GM18873 (cell line): Measurements from ENCODE around the gene GDE1.

Experiments used
- ATAC-seq: cut with Tn5 transposase; IDR thresholded peaks from one replicate; pipeline ENCODE4 v1.9.1; 2021; ENCODE audit warnings: mild to moderate bottlenecking, moderate library complexity, moderate number of reproducible peaks; ENCODE audit not compliant: unreplicated experiment, low FRiP score

GDE1 gene

DNA sequence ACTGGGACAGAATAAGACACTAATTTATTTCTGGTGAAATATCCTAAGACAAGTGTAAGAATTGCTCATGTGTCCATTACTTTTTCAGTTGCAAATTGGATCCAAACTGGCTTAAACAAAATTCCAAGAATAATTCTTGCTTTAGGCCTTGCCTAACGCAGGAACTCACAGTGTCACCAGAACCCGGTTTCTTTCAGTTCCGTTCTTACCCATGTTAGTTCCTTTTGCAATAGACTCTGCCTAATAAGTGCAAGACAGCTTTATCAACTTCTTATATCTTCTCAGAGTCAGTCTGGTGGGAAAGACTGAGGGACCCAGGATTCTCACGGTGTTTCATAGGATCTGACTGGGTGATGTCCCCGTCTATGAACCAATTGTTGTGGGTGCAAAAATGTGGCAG, 24.7 kb downstream of the GDE1 start:
- ATAC-seq = no peak

GRCh38 chr16:19490619-19491018, 31.3 kb downstream of the GDE1 start:
- ATAC-seq = no peak

DNA sequence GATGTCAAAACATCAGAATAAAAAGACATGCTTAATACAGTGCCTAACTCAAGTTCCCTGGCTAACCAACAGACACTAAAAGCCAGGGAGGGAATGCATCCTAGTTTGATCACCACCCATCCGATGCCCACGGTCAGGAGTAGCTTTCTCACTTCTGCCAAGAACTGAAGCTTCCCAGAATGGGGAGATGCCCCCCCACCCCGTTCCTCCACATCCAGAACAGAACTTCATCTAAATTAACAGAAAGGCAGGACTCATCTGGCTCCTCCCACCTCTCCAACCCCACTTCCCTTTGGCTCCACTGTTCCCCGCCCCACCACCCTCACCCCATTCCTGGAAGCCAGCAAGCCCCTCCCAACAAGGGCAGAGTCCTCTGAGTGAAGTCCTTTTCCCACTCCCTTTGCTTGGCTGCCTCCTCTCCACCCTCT, 33.7 kb downstream of the GDE1 start:
- ATAC-seq = no peak

- ATAC-seq = no peak
Measured at GRCh38 chr16:19486750-19487325, 35.1 kb downstream of the GDE1 start.

- no peak for ATAC-seq
Measured at GRCh38 chr16:19486051-19486450, 35.8 kb downstream of the GDE1 start.

GRCh38 chr16:19485611-19486010, 36.3 kb downstream of the GDE1 start:
- ATAC-seq = no peak

DNA sequence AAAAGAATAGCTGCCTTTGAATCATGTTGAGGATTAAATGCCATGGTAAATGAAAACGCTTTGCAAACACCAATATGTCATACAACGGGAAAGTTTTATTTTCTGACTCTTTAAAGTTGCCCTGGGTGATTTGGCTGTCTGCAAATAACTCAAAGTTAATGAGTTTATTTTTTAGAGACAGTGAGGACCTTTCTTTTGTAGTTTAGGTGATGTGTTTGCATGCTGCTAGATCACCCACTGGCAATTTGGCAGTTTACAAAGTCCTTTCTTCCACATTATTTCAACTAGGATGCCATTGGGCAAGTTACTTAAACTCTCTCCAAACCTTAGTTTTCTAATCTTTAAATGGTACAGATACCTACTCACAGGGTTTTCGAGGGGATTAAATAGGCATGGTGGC, 37.8 kb downstream of the GDE1 start:
- no peak for ATAC-seq

GRCh38 chr16:19482291-19482690, 39.6 kb downstream of the GDE1 start:
- no peak for ATAC-seq

DNA sequence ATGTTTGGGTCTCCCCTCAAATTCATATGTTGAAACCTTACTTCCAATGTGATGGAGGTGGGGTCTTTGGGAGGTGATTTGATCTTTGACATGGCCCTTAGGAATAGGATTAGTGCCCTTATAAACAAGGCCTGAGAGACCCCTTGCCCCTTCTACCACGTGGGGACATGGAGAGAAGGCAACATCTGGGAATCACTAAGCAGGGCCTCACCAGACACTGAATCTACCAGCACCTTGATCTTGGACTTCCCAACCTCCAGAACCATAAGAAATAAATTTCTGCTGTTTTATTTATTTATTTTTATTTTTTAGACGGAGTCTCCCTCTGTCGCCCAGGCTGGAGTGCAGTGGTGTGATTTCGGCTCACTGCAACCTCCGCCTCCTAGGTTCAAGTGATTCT, 40.1 kb downstream of the GDE1 start:
- ATAC-seq = no peak

GRCh38 chr16:19481296-19481695, 40.6 kb downstream of the GDE1 start:
- no peak for ATAC-seq

GRCh38 chr16:19479302-19479721, 42.6 kb downstream of the GDE1 start:
- no peak for ATAC-seq

DNA sequence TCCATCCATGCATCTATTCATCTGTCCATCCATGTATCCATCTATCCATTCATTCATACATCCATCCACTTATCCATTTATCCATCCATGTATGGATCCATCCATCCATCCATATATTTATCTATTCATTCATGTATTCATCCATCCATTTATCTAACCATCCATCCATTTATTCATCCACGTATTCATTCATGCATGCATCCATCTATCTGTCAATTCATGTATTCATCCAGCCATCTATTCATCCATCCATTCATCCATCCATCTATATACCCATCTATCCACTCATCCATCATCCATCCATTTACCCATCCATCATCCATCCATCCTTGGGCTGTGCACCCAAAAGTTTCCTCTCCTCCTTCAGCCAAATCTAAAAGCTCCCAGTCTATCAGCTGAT, 43.4 kb downstream of the GDE1 start:
- no peak for ATAC-seq

- ATAC-seq = no peak
Measured at GRCh38 chr16:19474617-19475016, 47.3 kb downstream of the GDE1 start.

DNA sequence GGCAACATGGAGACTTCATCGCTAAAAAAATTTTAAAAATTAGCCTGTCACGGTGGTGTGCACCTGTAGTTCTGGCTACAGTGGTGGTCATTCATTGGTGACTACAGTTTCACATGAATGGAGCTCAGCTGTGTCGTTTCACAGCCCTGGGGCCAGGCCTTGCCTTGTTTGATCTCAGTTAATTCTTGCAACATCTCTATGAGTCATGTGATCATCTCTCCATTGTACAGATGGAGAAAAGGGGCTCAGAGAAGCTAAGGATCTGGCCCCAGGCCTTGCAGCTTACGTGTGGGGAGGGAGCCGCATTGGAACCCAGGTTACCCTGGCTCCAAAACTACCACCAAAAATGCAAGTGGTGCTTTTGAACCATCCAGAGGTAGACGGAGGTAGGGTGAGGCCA, 49.4 kb downstream of the GDE1 start:
- no peak for ATAC-seq

- ATAC-seq = no peak
Measured at GRCh38 chr16:19468300-19468699, 53.6 kb downstream of the GDE1 start.

DNA sequence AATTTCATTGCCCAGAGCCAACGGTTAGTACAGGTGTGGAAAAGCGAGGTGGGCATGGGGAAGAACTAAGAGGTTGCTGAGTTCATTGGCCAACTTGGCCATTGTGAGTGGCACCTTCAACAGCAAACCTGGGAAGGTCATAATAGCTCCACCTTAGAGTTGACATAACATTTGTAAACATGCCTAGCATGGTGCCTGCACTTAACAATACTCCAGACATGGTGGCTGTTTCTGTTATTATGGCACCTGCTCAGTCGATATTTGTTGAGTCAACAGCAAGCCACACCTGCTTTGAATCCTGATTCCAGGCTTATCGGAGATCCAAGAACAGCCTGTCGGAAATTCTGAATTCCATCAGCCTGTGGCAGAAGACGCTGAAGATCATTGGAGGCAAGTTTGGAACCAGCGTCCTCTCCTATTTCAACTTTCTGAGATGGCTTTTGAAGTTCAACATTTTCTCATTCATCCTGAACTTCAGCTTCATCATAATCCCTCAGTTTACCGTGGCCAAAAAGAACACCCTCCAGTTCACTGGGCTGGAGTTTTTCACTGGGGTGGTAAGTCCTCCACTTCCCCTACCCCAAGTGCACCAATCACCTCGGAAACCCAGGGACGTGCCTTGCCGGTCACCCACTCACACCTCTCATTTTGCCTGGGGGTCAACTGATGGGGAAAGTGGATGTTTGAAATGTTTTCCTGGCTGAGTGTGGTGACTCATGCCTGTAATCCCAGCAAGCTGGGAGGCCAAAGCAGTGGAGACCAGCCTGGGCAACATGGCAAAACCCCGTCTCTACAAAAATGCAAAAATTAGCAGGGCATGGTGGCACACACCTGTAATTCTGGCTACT, 58.2 kb downstream of the GDE1 start:
- no peak for ATAC-seq

DNA sequence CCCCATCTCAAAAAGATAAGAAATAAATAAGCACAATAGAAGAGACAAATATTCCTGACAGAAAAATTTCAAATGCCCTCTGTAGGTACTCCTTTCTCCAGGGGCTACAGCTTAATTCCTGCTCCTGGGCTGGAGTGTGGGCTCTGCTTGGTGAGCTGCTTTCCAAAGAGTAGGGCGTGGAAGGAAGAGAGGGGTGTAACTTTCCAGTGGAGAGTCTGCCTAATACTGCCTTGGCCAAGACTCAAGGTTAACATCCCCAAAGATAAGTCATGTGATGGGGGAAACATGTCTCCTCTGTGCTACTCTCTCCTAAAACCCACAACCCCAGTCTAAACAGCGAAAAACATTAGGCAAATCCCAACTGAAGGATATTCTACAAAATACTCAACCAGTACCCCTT, 61.5 kb downstream of the GDE1 start:
- no peak for ATAC-seq

DNA sequence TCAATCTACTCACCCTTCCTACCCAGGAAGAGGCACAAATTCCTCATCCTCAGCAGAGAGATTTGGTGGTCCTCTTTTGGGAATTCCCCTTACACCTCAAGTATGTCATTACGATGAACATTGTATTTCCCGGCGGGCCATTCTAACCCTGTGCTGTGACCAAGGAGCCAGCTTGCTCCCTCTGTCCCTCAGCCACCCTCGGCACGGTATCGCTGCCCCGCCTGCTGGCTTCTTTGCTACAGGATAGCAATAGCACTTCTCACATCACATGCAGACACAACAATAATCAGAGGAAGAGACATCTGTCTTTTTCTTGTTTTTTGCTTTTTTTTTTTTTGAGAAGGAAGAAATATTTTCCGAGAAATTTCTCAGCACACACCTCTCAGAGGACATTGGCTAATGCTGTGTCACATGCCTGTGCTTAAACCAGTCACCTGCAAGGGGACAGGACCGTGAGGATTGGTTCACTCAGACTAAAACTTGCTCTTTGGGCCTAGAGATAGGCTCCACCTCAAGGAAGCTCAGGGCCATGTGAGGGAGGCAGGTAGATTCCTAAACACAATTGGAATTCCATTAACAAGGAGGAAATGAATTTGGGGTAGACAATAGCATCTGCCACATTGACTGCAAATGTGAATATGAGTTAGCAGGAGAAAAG, 63.0 kb downstream of the GDE1 start:
- ATAC-seq = no peak
